COLO668 (cell line): Measurements from ENCODE around the gene PSD4.
A peak's percentile ranks its signal among the peaks of the same experiment; 100 is the strongest.

ENCODE experiments used
- DNase-seq: peaks from one replicate; lab custom pipeline; 2025; ENCODE audit not compliant: unreplicated experiment; lab: John Stamatoyannopoulos, UW

Gene PSD4

GRCh38 chr2:113203217-113203530 lies 29.4 kb downstream of the PSD4 start:
- DNase-seq: no peak

GRCh38 chr2:113203901-113204519 lies 30.2 kb downstream of the PSD4 start:
- peak; percentile 61 for DNase-seq

- no peak for DNase-seq
Measured at GRCh38 chr2:113206251-113206650, 32.5 kb downstream of the PSD4 start.

- no peak for DNase-seq
Measured at GRCh38 chr2:113207021-113207420, 33.2 kb downstream of the PSD4 start.

GRCh38 chr2:113208396-113208795 lies 34.6 kb downstream of the PSD4 start:
- no peak for DNase-seq

- no peak for DNase-seq
Measured at GRCh38 chr2:113209011-113209645, 35.4 kb downstream of the PSD4 start.

GRCh38 chr2:113209646-113210171 lies 35.9 kb downstream of the PSD4 start:
- no peak for DNase-seq

- DNase-seq: no peak
Measured at GRCh38 chr2:113211226-113212105, 37.7 kb downstream of the PSD4 start.

GRCh38 chr2:113212245-113213060 lies 38.7 kb downstream of the PSD4 start:
- DNase-seq: no peak

GRCh38 chr2:113213061-113213930 lies 39.5 kb downstream of the PSD4 start:
- DNase-seq: no peak

- DNase-seq: no peak
Measured at GRCh38 chr2:113214141-113214540, 40.4 kb downstream of the PSD4 start.

- DNase-seq: no peak
Measured at GRCh38 chr2:113215056-113215455, 41.3 kb downstream of the PSD4 start.

- no peak for DNase-seq
Measured at GRCh38 chr2:113216321-113216720, 42.5 kb downstream of the PSD4 start.

GRCh38 chr2:113216891-113217454 lies 43.2 kb downstream of the PSD4 start:
- DNase-seq: no peak

- DNase-seq: no peak
Measured at GRCh38 chr2:113217455-113218282, 43.9 kb downstream of the PSD4 start.

- DNase-seq: no peak
Measured at GRCh38 chr2:113218283-113219091, 44.7 kb downstream of the PSD4 start.

GRCh38 chr2:113219092-113219441 lies 45.3 kb downstream of the PSD4 start:
- no peak for DNase-seq

GRCh38 chr2:113219525-113219888 lies 45.7 kb downstream of the PSD4 start:
- no peak for DNase-seq
